Endothelial cell of umbilical vein (primary cell): ENCODE measurements around the gene NELFB. TPM values are rescaled to one million over a fixed set of nuclear protein-coding genes. Genes with fewer than 3 reads are reported as not detected.

ENCODE experiments used
- BruUV-seq: library from RNA; stranded (reverse); fragments of 400-500 nt; replicated peaks from 2 replicates; lab custom pipeline; 2021; lab: Mats Ljungman, UMichigan
- CTCF ChIA-PET: fragments of 300-600, 350-600 bp; sonication (Branson Sonifier 250); formaldehyde crosslinking; loops from one replicate; lab custom pipeline; 2021; ENCODE audit warnings: antibody characterized with exemption, inconsistent platforms; lab: Charles Lee
- POLR2A ChIA-PET: fragments of 300-600, 350-600 bp; sonication (Branson Sonifier 250); formaldehyde crosslinking; loops from one replicate; lab custom pipeline; 2021; ENCODE audit warnings: antibody characterized with exemption, inconsistent platforms; lab: Charles Lee
- DNase-seq: peaks from one replicate; pipeline ENCODE4 v3.0.0-alpha.2; 2011; ENCODE audit warnings: low read depth, low spot score
- FAIRE-seq: peaks from 2 replicates; lab custom pipeline; 2011; peaks lifted over from hg19 to GRCh38; lab: Jason Lieb, UNC
- H2AFZ ChIP-seq: 2 replicates; pipeline ENCODE4 v1.6.0; 2012; ENCODE audit warnings: low read depth, low read length, control low read depth, inconsistent platforms
- H3K27ac ChIP-seq: 2 replicates; pipeline ENCODE4 v1.5.1; 2011; ENCODE audit warnings: low read depth, mild to moderate bottlenecking, control low read depth, low read length, moderate library complexity; ENCODE audit not compliant: insufficient read depth
- H3K27me3 ChIP-seq, 2 experiments: 2 replicates each; pipeline versions ENCODE4 v1.6.0 to v1.6.1; 2011; ENCODE audit warnings: low read length in 2 of 2, mixed read lengths in 1 of 2; ENCODE audit not compliant: control insufficient read depth in 2 of 2, insufficient read depth in 2 of 2
- H3K36me3 ChIP-seq, 2 experiments: 2 replicates in 1 of 2; 3 replicates in 1 of 2; pipeline ENCODE4 v1.5.1; 2011; ENCODE audit warnings: low read length in 2 of 2, mild to moderate bottlenecking in 1 of 2, moderate library complexity in 1 of 2; ENCODE audit not compliant: control insufficient read depth in 2 of 2, insufficient read depth in 2 of 2; ENCODE audit errors: extremely low read depth in 1 of 2
- H3K4me1 ChIP-seq: 3 replicates; pipeline ENCODE4 v1.5.1; 2011; ENCODE audit warnings: mild to moderate bottlenecking, low read length; ENCODE audit not compliant: control insufficient read depth, insufficient read depth; ENCODE audit errors: extremely low read depth
- H3K4me2 ChIP-seq: 2 replicates; pipeline ENCODE4 v1.6.1; 2011; ENCODE audit warnings: low read length, control low read depth, mixed read lengths; ENCODE audit not compliant: insufficient read depth
- H3K4me3 ChIP-seq, 3 experiments: fragments of 200-600 bp in 1 of 3; sonication (generic), shearing (Covaris generic) in 1 of 3; replicated peaks in 1 of 3; 2 replicates each; pipeline ENCODE4 v1.5.1; 2011 to 2016; ENCODE audit warnings: control low read depth in 3 of 3, low read length in 3 of 3, mild to moderate bottlenecking in 2 of 3, inconsistent platforms in 1 of 3, low read depth in 1 of 3, moderate library complexity in 1 of 3; ENCODE audit not compliant: insufficient read depth in 1 of 3
- H3K79me2 ChIP-seq: 2 replicates; pipeline ENCODE4 v1.6.0; 2012; ENCODE audit warnings: low read length, inconsistent platforms; ENCODE audit not compliant: control insufficient read depth, insufficient read depth
- H3K9ac ChIP-seq: replicated peaks from 2 replicates; pipeline ENCODE3; 2011; ENCODE audit warnings: low read length, control low read depth; ENCODE audit not compliant: insufficient read depth; ENCODE audit errors: extremely low read depth
- H3K9me1 ChIP-seq: replicated peaks from 3 replicates; pipeline ENCODE4 v1.6.0; 2011; ENCODE audit warnings: mild to moderate bottlenecking, low read length; ENCODE audit not compliant: control insufficient read depth, insufficient read depth; ENCODE audit errors: extremely low read depth
- H3K9me3 ChIP-seq: replicated peaks from 2 replicates; pipeline ENCODE4 v1.5.1; 2012; ENCODE audit warnings: low read length, inconsistent platforms; ENCODE audit not compliant: control insufficient read depth, insufficient read depth
- H4K20me1 ChIP-seq: replicated peaks from 2 replicates; pipeline ENCODE3; 2011; ENCODE audit warnings: mild to moderate bottlenecking, low read length; ENCODE audit not compliant: control insufficient read depth, insufficient read depth; ENCODE audit errors: extremely low read depth
- EZH2 ChIP-seq: IDR thresholded peaks from 2 replicates; pipeline ENCODE4 v1.6.1; 2012; ENCODE audit warnings: borderline replicate concordance, low read depth, mild to moderate bottlenecking, moderate library complexity, low read length, inconsistent platforms; ENCODE audit not compliant: severe bottlenecking
- FOS ChIP-seq: IDR thresholded peaks from 2 replicates; pipeline ENCODE4 v1.6.1; 2011; ENCODE audit warnings: mild to moderate bottlenecking, low read length, moderate library complexity, borderline replicate concordance; ENCODE audit not compliant: insufficient read depth
- GATA2 ChIP-seq: IDR thresholded peaks from 2 replicates; pipeline ENCODE4 v1.7.0; 2011; ENCODE audit warnings: low read depth, mild to moderate bottlenecking, moderate library complexity, mixed read lengths, low read length; ENCODE audit not compliant: insufficient read length, insufficient read depth
- JUN ChIP-seq: IDR thresholded peaks from 2 replicates; pipeline ENCODE4 v1.6.1; 2011; ENCODE audit warnings: borderline replicate concordance, low read depth; ENCODE audit not compliant: insufficient read length, insufficient read depth
- MYC ChIP-seq: IDR thresholded peaks from one replicate; pipeline ENCODE4 v1.6.1; 2011; ENCODE audit warnings: mild to moderate bottlenecking, low read depth, low read length
- POLR2A ChIP-seq: IDR thresholded peaks from 2 replicates; pipeline ENCODE4 v1.6.1; 2012; ENCODE audit warnings: low read depth, mild to moderate bottlenecking, control low read depth, low read length
- POLR2AphosphoS5 ChIP-seq: IDR thresholded peaks from 2 replicates; pipeline ENCODE4 v1.6.1; 2012; ENCODE audit warnings: low read depth, mild to moderate bottlenecking, control low read depth, low read length, moderate library complexity; ENCODE audit not compliant: insufficient read depth
- dilution Hi-C: fragments of 300-500 bp; cut with MboI; formaldehyde crosslinking; loops from one replicate; pipeline ENCODE4 v1.15.0; 2019; ENCODE audit warnings: low sequenced_read_pairs; ENCODE audit not compliant: extremely low pct_ligation_motif_present
- intact Hi-C: fragments of 100-400 bp; cut with micrococcal nuclease; formaldehyde crosslinking; loops from one replicate; pipeline ENCODE4 v1.10.0; 2022
- polyA plus RNA-seq, 4 experiments: library from polyadenylated mRNA; depleted of rRNA in 3 of 4; stranded (reverse) in 3 of 4; unstranded in 1 of 4; fragments of >200 nt; gene quantifications; 2 replicates each; pipeline versions ENCODE4 v1.2.1 to v1.2.3, GENCODE V29; 2011 to 2012; ENCODE audit warnings: missing spikeins in 1 of 4
- total RNA-seq: library from RNA; stranded (reverse); gene quantifications from 2 replicates; pipeline ENCODE4 v1.2.3, GENCODE V29; 2021
- TF ChIP-seq, protein P1 (sequence below): IDR thresholded peaks from 2 replicates; pipeline ENCODE4 v1.6.1; 2011; ENCODE audit not compliant: insufficient read depth, insufficient read length

Gene NELFB
- total and polyA plus RNA-seq, 2 donors (not counting 3 experiments of a cell fraction or from before 2014, with no cell fraction given): 62.3 to 76.1 TPM

DNA sequence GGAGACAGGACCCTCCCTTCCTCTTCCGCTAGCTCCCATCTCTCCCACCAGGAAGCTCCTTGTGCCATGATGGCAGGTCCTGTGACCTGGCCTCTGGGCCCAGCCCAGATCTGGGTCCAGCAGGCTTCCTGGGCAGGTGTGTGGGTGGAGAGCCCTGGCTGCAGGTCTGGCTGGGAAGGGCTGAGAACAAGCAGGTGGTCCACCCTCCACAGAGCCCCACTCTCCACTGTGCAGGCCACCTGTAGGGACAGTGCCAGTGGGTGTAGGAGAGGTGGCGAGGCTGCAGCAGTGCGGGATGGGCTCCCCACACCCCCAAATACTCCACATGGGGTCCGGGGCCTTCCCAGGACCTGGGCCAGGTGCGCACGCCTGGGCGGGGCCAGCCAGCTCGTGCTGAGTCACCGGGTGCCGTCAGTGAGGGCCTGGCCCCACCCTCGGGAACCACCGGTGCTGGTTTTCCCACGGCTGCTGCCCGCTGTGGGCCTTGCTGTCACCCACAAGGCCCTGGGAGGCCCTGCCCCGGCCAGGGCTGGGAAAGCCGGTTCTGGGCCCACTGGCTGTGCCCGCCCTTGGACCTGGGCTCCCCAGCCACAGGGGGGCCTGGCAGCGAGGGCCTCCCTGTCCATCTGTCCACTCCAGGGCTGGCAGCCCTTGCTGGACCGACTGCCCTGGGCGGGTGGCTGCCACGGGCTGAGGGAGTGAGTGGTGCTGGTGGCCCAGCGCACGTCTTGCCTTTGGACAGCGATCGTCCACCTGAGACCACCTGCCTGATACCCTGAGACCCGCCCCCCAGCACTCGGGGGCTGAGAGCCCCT lies 56.3 kb downstream of the NELFB start:
- Histone ChIP-seq H3K4me2 (no peak overlapping the region), H3K9me1 (no peaks in the 10 kb centered on the region), H3K79me2 (no peaks in the 10 kb centered on the region), H3K36me3 (no peaks in the 10 kb centered on the region), H4K20me1 (no peaks in the 10 kb centered on the region), H3K27me3 (no peaks in the 10 kb centered on the region), H3K9ac (no peak overlapping the region), H2AFZ (no peak overlapping the region), H3K4me3 (no peak overlapping the region), H3K4me1 (peaks cover 10% of the 10 kb centered on the region), H3K9me3 (no peaks in the 10 kb centered on the region), H3K27ac (no peak overlapping the region)
- POLR2A ChIA-PET: no interaction called here
- FAIRE-seq: no peak
- intact Hi-C loops: no loop called here
- DNase-seq: no peak
- dilution Hi-C loops: no loop called here
- CTCF ChIA-PET: interaction anchor here (1.1 kb wide), 1 partner anchor 9 kb away, joined by 4 read pairs; the partner anchor contains the start of gene NRARP
- no TSS peak for BruUV-seq
- TF ChIP-seq JUN (no peak), POLR2A (no peak), POLR2AphosphoS5 (no peak), FOS (no peak), EZH2 (no peak), MYC (no peak), GATA2 (no peak)
- TF ChIP-seq, protein P1, sequence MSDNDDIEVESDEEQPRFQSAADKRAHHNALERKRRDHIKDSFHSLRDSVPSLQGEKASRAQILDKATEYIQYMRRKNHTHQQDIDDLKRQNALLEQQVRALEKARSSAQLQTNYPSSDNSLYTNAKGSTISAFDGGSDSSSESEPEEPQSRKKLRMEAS: no peak
